HT-29 (cell line): ENCODE results near the gene THG1L. TPM values are rescaled to one million over a fixed set of nuclear protein-coding genes. Genes with fewer than 3 reads are reported as not detected.

Source experiments
- DNase-seq: peaks from one replicate; pipeline ENCODE4 v3.0.0-alpha.2; 2015; ENCODE audit warnings: low spot score
- small RNA-seq: library from RNA; depleted of rRNA; stranded (forward); fragments of <200 nt; gene quantifications from one replicate; pipeline ENCODE3, GENCODE V24; 2014
- total RNA-seq: library from RNA; depleted of rRNA; stranded (reverse); fragments of >200 nt; shearing (Covaris generic); gene quantifications from 2 replicates; pipeline ENCODE4 v1.2.3, GENCODE V29; 2014; rRNA removed

THG1L gene
- total RNA-seq, 1 experiment from 2014 or later, result 24.5 TPM

DNA sequence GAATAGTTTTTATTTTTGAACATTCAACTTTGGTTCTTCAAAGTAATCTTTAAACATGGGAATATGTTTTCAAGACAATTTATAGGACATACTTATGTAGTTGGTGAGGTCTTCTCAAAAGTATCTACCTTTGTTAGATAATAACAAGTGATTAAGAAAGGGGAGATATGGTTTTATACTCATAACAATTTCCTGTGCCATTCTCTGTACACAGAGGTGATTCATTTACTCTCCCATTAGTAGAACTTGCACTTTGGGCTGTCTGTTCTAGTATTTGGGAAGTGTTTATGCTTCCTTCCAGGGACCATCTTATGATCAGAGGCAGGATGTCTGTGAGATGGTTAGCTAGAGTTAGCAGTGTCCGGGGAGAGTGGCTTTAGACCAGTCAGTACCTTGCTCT lies 27.5 kb downstream of the THG1L start:
- DNase-seq, result no peak

DNA sequence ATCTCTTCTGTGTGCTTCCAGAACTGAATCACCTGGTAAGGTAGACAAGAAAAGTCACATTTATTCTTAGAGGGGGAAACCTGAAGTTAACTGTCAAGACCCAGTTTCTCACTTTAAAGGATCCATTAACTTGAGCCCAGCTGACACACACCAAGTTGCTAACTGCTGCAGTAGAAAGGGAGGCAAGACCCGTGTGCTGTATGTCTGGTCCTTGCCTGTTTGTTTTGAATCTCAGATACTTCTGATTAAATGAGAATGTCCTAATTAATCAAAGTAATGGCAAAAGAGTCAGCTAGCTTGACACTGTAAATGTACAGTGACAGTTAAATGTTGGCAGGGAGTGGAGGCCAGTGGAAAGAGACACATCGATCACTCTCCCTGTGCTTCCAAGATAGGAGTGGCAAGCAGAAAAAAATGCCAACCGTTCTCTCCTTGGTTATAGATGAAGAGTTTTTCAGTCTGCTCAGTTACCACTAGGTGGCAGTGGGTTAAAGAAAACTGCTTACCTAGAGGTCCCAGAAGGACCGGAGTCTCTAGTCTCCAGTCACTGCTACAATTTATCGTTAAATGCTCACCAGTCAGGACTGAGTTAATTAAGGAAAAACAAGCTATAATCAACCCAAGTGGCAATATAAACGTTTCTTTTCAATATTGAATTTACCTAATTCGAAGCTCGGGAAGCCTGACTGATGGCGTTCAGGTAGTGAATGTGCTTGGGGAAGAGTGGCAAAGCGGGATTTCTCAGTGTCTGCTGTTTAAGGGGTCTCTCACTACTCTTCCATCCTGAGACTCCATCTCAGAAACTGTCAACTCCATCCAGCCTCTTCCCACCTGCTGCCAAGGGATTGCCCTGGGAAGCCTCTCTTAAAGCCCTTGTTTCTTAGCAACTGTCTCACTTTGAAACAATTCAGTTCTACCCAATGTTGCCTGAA lies 30.7 kb downstream of the THG1L start:
- peak; percentile 81 for DNase-seq

DNA sequence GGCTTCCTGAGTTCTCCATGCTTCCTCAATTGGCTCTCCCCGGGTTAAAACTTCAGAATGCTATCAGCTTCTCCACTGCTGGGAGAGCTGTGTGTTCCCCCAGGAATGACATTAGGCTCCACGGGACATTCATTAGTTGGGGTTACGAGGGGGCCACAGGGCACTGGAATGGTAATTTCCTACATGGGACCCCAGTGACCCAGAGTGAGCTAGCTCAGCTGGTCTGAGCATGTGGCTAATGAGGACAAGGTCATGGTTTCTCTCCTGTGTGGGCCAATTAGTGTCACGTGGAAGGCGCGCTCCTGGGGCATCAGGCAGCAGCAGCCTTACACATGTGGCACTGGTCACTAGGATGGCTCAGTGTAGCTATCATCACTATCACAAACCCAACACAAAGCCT lies 33.3 kb downstream of the THG1L start:
- no peak for DNase-seq

DNA sequence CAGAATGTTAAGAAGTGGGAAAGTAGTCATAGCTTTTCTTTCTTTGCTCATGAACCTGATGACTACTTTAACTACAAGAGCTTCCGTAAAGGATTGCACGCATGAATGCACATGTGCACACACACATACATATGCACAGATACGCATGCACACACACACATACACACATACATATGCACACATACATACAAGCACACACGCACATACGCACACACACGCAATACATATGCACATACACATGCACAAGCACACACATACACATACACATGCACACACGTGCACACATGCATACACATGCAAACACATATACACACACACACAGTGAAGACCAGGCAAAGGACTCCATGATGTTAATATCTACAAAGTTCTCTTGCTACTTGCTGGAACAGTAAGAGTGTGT lies 35.2 kb downstream of the THG1L start:
- DNase-seq, result no peak

DNA sequence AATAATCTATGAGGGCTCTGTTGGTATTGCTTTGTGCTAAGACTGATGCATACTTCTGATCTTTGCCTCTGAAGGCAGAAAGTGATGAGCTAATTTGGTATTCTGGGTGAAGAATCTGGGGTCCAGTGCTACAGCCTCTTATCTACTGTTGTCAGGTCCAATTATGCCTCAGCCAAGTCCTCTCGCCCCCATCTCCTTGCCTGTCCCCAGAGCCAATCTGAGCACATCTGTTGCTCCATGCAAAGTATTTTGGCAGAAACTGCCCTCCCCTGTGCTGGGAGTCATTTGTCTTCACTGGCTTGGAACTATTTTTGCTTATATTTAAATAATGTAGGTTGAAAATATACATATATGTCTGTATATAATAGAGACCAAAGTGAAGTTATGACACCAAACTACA lies 35.7 kb downstream of the THG1L start:
- DNase-seq, result no peak

DNA sequence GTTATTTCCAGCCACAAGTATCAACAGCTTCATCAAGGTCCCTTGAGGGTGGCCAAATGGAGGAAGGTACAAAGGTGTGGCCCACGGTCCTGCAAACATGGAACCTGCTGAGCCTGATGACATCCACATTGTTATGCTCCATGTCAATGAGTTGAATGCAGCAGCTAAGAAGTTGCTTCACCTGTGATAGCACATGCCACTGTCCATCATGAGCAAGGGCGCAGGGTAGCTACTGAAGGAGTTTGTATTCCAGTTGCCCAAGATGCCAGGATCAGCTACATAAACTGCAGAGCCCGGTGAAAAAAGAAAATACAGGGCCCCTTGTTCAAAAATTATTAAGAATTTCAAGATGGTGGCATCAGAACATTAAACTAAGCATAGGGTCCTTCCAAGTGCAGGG lies 36.5 kb downstream of the THG1L start:
- no peak for DNase-seq

DNA sequence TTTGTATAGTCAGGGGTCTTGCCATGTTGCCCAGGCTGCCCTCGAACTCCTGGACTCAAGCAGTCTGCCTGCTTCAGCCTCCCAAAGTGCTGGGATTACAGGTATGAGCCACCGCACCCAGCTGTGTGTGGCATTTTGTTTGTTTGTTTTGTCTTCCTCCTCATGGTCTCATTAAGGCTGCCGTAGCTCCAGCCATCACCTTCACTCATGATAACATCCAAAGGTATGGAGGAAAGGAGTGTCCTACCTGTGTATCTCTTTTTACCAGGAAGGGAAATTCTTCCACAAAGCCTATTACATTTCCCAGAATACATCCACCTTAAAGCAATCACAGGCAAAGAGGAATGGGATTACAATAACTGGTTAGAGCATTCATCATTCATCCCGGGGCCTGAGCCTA lies 39.4 kb downstream of the THG1L start:
- no peak for DNase-seq

DNA sequence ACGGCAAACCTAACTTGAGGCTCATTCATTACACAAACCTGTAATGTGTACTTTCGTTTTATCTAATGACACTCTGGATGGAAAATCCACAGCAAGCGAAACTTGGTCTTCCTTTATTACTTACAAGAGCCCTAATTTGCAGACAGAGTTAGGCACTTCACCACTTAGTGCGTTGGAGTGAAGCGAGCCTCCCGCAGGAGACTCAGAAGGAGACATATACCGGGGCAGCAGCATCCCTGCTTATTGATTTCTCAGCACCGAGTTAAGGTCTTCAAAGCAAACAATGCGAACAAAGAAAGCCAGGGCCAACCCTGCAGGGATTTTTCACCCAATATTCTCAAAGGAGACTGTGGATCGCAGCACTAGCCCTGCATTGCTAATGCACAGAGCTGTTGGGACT lies 40.9 kb downstream of the THG1L start:
- no peak for DNase-seq

DNA sequence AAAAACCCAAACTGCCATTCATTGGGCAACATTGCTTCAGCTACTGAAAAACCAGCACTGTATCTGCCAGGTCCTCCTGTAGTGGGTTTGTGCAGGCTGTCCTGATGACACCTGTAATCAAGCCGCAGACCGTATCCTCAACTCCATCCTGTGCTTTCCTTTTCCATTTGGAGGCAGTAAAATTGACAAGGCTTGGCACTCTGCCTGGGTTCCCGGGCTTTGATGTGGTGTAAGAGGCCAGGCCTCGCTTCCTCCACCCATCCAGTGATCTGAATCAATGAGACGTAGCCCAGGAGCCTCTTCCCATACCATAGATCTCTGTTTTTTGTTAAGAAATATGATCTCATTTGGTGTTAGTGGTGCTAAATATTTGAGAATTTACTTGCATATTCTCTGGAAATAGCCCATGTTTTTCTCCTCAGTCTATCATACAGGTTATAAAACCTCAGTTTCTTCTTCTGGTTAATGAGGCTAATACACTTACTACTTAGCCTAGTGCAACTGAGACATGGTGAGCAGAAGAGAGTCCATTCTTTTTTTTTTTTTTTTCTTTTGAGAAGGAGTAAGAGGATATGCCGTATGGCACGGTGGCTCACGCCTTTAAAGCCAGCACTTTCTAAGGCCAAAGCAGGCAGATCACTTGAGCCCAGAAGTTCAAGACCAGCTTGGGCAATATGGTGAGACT lies 47.0 kb downstream of the THG1L start:
- peak; percentile 93 for DNase-seq

DNA sequence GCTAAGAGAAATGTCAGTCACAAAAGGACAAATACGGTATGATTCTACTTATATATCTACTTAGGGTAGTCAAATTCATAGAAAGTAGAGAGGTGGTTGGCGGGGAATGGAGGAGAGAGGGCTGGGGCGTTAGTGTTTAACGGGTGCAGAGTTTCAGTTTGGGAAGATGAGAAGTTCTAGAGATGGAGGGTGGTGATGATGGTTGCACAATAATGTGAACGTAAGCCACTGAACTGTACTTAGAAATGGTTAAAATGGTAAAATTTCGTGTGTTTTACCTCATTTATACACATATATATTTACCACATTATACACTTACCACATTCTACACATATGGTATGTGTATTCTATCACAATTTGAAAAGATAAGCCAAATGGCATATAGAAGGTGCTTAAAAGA lies 48.0 kb downstream of the THG1L start:
- no peak for DNase-seq

DNA sequence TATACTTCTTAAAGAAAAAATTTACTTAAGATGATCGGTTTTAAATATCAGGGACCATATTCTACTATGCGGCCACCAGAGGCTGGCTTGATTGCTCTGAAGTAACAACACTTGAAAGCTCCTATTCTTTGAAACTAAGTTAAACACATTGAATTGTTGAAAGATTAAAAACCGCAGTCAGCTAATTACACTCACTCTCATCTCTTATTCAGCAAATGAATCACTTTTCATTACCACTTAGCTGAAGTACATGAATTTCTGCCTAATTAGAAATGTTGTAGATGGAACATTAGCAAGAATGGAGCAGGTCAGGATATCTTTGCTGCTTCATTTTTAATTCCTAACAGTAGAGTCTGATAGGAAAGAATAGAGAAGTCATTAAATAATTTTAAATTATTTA lies 54.6 kb downstream of the THG1L start:
- no peak for DNase-seq

Small RNA genes within 50 kb of the gene (small RNA-seq; reads per million reads assigned to genes)
- gene AC026407.1, result not detected

Other genes with a start within 250 kb of the THG1L start
- gene ADAM19, start 155.6 kb upstream of the THG1L start, total RNA-seq, result 9.3 and 11.2 TPM in 2 replicates
- 0.15 and 0.37 TPM in 2 replicates for gene SOX30, start 79.0 kb upstream of the THG1L start, total RNA-seq
- gene C5orf52, start 59.9 kb upstream of the THG1L start, total RNA-seq, result not detected in 2 replicates
- 3.0 and 3.1 TPM in 2 replicates for gene LSM11, start 12.3 kb downstream of the THG1L start, total RNA-seq
- gene CLINT1, start 127.7 kb downstream of the THG1L start, total RNA-seq, result 70.0 and 101 TPM in 2 replicates